HG03039 (cell line): ENCODE results near the gene HDAC6.
"Not testable (repeated sequence)": the region's sequence is repeated elsewhere in the genome, so short reads cannot be mapped to it uniquely, and the experiment has no call there.

ENCODE experiments used
- ATAC-seq: cut with Tn5 transposase; IDR thresholded peaks from one replicate; pipeline ENCODE4 v1.9.1; 2021; ENCODE audit warnings: mild to moderate bottlenecking, moderate library complexity; ENCODE audit not compliant: unreplicated experiment

Gene HDAC6

GRCh38 chrX:48823053-48823452 lies 21.2 kb downstream of the HDAC6 start:
- no peak for ATAC-seq

GRCh38 chrX:48824066-48824465 lies 22.2 kb downstream of the HDAC6 start:
- no peak for ATAC-seq

GRCh38 chrX:48826135-48826875 lies 24.4 kb downstream of the HDAC6 start, which contains the start of gene ERAS:
TSS of gene ERAS (plus strand) at chrX:48826513. CDS start at chrX:48829124, 2,611 bp downstream.
- ATAC-seq = no peak

- no peak for ATAC-seq
These were observed 25.2 kb downstream of the HDAC6 start for GRCh38 chrX:48826876-48827653.

- ATAC-seq = no peak
These were observed 25.7 kb downstream of the HDAC6 start for GRCh38 chrX:48827654-48827968.

GRCh38 chrX:48829016-48829735 lies 27.3 kb downstream of the HDAC6 start:
- no peak for ATAC-seq

- no peak for ATAC-seq
These were observed 29.5 kb downstream of the HDAC6 start for GRCh38 chrX:48831136-48831908.

GRCh38 chrX:48831909-48832291 lies 30.0 kb downstream of the HDAC6 start:
- no peak for ATAC-seq

GRCh38 chrX:48833542-48834138 lies 31.8 kb downstream of the HDAC6 start:
- no peak for ATAC-seq

- ATAC-seq = no peak
These were observed 32.5 kb downstream of the HDAC6 start for GRCh38 chrX:48834383-48834709.

GRCh38 chrX:48835524-48836329 lies 33.9 kb downstream of the HDAC6 start, which contains the start of gene PCSK1N:
TSS of gene PCSK1N (minus strand) at chrX:48835610. CDS start at chrX:48835532, 78 bp downstream.
- no peak for ATAC-seq

- ATAC-seq = no peak
These were observed 37.8 kb downstream of the HDAC6 start for GRCh38 chrX:48839686-48840085.

- no peak for ATAC-seq
These were observed 47.0 kb downstream of the HDAC6 start for GRCh38 chrX:48848847-48849246.

GRCh38 chrX:48852857-48853256 lies 51.0 kb downstream of the HDAC6 start:
- ATAC-seq = no peak

GRCh38 chrX:48853494-48853893 lies 51.6 kb downstream of the HDAC6 start:
- ATAC-seq = not testable (repeated sequence)

GRCh38 chrX:48854121-48854804 lies 52.4 kb downstream of the HDAC6 start:
- ATAC-seq = not testable (repeated sequence)

- no peak for ATAC-seq
These were observed 53.0 kb downstream of the HDAC6 start for GRCh38 chrX:48854898-48855297.

- ATAC-seq = no peak
These were observed 62.3 kb downstream of the HDAC6 start for GRCh38 chrX:48864210-48864609.

- not testable (repeated sequence) for ATAC-seq
These were observed 70.2 kb downstream of the HDAC6 start for GRCh38 chrX:48872017-48872416.
